NCI-H510A treated with DMSO at 0.1 percent for 48 hours (cell line): Measurements from ENCODE around the gene ADAMTS17.

ENCODE experiments used
- DNase-seq: peaks from one replicate; lab custom pipeline; 2025; lab: John Stamatoyannopoulos, UW

Gene ADAMTS17

DNA sequence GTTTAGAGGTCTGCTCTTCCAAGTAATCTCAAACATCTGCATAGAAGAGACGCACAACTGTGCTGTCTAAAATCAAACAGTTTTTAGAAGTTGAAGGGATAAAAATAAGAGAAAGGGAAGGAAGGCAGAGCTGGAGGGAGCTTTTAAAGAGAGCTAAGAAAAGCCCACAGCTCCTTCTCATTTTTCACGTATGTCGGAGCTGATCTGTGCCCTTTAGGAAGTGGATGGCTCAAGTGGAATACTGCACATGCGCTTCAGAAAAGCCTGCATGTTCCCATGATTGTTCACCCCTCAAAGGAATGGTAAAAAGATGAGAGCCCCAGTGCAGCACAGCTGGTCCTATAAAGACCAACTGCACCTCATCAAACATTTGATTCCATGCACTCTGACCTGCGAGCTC lies 207.2 kb downstream of the ADAMTS17 start:
- DNase-seq: no peak

DNA sequence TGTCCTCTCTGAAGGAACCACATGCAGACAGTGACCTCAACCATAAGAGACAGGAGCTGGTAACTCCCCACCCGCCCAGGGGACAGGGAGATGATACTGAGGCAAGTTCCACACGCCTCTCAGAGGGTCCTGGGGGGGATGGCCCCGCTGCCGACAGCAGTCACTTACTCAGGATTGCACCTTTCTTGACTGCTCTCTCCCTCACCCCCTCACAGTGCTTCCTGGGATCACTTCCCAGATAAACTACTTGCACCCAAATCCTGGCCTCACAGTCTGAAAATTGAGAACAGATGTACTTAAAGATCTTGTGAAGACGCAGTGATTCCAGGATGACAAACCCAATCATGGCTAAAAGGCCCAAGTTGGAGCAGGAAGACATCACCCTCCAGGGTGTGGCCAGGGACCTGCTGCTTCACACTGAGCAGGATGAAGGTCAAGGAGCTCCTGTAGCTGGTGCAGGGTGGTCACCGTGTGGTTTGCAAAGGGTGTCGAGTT lies 207.6 kb downstream of the ADAMTS17 start:
- no peak for DNase-seq

DNA sequence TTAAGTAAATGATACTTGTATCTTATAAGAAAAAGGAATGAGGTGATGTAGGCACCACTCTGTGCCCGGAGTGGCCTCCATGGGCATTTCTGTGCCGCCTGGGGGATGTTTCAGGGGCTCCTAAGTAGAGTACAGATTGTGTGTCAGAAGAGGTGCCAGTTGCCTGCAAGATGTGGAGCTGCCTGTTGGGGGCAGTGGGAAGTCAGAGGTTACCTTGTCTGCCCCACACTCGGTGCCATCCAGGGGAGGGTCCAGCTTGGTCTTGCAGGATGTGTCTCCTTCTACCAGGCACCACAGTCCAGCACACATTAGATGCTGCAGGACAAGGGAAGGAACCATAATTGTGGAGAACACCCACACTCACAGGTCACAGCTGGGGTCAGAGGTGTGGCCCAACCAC lies 208.8 kb downstream of the ADAMTS17 start:
- no peak for DNase-seq

DNA sequence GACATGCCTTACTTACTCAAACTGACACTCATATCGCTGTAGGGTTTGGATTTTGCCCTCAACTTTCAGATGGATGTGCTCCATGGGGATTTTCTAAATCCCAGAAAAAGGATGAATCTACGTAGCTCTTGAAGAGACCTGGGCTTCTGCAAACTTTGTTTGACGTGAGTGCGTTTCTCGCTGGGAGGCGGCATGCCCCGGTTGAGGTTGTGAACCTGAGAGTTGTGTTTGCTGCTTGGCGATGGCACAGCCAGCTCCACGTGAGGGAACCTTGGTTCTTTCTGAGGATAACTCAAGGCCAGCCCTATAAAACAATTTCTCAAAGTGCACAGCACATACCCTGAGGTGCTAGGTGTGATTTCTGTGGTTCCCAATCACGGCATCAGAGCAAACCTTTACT lies 209.5 kb downstream of the ADAMTS17 start:
- DNase-seq: no peak

DNA sequence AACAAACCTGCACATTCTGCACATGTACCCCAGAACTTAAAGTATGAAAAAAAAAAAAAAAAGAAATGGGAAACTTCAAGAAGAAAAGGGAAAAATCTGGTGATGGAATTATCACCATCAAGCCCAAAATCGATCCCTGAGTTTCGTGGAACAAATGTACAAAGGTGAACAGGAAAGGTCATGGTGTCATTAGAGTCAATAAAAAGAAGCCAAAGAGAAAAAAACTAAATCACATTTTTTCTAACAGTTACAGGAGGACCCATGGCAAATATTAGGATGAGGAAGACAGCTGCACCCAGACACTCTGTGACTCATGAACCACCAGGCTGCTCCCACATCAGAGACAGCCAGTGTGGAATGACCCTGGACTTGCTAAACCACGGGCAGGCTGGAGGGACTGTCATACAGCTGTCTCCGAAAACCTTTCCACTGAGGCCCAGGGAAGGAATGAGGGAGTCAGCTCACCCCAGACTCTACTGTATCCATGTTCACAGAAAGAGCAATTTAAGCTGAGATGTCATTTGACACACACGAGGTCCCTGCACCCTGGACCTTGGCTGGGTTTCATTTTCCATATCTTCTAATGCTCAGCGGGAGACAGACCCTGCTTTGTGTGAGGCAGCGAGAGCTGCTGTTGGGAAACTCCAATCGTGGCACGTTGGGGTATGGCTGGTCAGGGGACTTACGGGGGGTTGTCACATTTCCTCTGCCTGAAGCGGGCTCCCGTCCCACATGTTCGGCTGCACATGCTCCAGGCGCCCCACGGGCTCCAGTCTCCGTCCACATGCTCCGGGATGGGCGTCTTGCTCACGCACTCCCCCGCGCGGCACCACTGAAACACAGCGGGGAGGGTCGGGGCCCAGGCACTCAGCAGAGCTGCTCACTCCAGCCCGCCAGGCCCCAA lies 210.2 kb downstream of the ADAMTS17 start:
- DNase-seq: no peak

DNA sequence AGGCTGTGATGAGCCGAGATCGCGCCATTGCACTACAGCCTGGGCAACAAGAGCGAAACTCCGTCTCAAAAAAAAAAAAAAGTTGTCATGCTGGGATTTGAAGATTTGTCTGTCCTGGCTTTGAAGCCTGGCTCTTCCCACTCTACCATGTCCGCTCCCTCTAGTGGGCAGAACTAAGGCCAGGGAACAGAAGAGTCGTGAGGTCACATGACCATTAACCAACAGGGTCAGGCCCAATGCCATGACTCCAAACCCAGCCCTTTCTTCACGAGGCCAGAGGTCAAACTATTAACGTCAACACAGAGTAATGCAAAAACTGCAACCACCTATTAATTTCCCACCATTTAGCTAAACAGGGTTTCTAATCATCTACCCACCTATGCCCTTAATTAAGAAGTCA lies 212.1 kb downstream of the ADAMTS17 start:
- DNase-seq: no peak

DNA sequence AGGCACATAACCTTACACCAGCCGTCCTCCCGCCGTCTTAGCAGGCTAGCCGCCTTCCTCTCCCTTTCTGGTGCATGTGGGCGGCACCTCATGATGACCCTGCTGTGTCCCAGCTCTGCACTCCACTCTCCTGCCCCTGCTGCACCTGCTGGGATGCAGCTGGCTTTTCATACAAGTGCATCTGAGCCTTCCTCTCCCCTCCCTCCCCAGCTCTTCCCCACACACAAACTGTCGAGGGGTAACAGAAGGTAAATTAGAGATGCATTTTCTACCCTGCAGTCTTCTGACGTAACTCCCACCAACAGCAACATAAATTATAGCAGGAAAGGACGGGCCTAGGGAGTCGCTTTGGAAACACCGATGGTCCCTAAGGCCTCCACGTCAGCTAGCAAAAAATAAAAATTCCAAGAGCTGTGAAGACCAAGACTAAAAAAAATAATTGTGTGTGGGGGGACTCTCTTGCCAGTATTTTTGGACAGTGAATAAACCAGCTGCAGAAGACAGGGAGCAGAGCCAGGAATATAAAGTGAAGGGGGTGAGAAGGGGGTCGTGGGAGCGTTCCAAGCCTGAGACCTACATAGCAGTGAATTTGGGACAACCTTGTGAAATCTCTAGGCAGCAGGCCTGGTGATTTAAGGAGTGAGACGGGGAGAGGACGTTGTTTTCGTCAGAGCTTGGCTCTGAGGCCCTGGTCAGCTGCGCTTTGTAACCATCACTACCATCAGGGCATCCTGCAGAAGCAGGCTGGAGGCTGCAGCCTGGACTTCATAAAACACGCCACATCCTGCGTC lies 216.2 kb downstream of the ADAMTS17 start:
- no peak for DNase-seq

DNA sequence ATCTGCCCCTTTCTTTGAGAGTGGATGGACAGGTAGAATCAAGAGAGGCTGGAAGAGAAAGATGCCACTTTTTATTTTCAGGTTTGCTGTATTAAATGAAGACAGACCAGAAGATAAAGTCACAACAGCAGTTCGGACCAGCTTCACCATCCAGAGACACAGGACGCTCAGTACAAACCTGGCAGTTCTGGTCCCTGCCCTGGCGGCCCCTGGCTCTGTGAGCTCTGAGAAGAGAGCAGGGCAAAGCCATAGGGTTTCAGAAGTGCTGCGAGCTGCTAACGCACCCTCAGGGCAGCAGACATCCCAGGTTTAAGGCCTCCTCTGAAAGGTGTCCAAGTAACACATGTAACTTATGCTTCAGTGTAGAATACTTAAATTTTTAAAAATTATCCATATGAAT lies 216.8 kb downstream of the ADAMTS17 start:
- no peak for DNase-seq

DNA sequence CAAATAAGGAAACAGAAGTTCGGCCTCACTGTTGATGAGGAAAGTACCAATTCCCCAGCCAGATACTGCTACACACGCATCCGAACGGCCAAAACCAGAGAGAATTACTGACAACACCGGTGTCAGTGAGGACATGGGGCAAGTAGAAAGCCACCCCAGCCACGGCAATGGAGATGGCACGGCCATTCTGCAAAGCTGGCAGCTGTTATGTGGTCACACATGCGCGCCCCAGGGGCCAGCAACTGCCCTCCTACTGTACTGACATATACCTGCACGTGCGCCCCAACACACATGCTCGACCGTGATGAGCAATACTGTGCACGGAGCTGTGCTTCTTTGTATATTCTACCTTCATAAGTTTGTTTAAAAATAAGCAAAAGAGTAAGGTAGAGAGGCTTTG lies 217.4 kb downstream of the ADAMTS17 start:
- no peak for DNase-seq

DNA sequence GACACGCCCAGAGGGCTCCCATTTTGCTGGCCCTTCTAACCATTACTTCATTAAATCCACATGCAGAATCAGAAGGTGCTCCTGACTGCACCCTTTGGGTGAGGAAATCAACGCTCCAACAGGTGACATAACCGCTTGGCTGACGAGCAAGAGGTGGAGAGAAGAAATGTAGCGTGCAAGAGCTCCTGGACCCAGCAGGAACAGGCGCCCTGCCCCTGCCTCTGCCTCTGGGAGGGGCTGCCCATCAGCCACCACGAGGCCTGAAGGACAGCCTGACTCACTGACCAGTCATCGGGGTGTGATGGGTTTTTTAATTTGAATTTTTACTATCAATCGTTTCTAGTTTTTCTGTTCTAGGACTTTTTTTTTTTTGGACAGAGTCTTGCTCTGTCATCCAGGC lies 218.2 kb downstream of the ADAMTS17 start:
- no peak for DNase-seq

DNA sequence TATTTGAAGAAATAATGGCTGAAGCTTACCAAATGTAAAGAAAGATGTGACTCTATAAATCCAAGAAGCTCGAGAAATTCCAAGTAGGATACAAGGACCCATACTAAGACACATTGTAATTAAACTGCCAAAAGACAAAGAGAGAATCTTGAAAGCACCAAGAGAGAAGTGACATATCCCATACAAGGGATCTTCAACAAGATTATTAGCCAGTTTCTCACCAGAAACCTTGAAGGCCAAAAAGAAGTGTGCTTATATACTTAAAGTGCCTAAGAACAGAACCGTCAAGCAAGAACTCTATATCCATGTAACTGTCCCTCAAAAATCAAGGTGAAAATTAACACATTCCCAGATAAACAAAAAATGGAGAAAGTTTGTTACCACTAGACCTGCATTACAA lies 220.5 kb downstream of the ADAMTS17 start:
- DNase-seq: no peak

DNA sequence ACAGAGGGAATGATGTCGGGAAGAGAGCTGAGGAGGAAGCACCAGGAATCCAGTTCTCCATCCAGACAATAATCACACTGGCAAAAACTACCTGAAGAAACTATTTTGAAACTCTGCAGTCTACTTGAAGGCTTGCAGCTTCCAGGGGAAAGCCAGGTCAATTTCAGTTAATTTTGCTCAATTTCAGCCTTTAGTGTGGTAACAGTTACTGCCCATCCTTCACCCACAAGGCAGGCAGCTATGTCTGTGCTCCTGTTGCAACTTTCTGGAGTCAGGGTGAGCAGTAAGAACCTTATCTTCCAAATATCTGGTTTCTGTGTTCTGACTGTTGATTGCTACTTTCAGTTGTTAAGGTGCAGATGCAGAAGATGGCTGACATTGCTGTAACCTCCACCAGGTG lies 221.7 kb downstream of the ADAMTS17 start:
- no peak for DNase-seq

DNA sequence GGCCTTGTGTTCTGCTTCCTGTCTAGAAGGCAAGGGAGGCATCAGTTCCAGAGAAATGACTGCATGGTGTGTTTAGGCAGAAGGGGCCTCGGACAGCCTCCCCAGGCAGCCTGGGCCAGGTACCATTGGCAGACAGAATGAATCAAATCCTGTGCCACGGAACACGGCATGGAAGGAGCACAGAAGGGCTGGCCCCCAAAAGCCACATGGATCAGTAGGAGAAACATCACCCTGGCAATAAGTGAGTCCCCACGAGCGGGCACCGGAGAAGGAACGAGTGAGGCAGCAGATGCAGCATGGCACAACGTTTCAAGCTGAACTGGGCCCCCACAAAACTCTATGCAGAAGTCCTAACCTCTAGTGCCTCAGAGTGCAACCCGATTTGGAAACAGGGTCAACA lies 223.2 kb downstream of the ADAMTS17 start:
- DNase-seq: no peak

DNA sequence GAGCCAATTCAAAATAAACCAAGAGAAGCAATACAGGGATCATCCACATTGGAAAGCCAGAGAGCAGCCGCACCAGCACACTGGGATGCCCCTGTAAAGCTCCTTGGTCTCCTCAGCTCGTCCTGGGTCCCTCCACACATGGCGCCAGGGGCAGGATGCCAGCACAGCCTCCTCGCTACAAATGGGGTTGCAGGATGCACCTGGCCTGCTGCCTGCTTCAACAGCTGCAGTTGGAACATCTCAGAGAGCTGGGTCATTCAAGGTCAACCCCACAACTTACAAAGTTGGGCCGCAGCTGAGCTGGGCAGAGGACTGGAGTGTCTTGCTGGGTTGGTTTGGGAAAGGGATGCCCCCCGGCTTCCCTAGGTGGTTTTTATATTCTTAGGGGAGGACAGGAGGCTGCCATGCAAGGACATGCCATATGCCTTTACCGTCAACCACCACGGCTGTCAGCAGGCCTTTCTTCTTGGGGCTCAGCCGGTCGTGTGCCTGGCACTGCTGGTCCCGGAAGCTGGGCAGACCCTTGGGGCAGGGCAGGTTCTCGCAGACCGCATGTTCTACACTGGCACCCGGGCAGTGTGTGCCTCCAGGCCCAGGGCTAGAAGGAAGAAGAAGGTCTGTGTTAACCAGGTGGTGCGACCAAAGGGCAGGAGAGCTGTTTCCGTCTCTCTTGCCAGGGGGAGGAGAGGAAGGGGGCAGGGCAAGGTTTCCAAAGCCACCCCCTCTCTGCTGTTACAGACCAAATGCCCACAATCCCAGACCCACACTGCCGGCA lies 225.2 kb downstream of the ADAMTS17 start:
- DNase-seq: no peak

DNA sequence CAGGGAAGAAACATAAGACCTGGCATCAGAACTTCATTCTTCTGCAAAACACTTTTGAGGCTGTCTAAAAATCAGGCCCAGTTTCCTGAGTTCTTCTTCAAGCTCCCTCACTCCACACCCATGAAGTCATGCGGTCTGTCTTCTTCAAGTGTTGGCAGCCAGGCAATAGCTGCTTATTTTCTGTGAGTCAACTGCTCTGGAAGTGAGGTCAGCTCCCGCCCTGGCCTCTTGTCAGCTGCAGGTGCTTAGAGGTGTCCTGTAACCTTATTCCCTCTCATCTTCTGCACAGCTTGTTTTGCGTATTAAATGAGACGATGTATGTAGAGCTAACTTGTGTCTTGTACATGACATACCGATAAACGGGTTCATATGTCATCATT lies 226.1 kb downstream of the ADAMTS17 start:
- no peak for DNase-seq

DNA sequence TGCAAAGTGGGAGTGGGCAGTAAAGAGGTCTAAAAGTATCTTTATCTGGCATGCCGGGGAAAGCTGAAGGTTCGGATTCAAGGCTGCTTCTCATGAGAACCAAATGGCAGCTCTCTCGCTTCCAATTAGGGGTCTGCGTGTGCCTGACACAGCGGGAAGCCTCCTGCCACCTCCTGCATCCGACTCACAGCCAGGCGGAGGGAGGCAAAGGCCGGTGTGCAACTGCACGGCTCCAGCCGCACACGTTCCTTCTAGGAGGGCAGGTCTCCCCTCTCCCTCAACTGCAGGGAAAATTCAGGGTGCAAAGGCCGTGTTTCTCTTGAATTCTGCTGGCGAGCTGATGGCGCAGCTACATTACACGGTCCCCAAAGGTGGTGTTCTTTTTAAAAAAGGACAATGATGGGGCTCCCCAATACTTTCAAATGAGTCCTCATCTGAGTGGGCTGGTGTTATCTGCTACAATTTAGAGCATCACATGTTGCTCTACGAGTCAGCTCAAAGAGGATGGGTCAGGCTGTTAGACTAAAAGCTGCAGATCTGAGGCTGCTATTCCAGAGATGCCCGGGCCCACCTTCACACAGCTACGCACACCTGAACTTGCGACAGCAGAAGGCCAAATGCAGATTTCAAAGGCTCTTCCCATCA lies 226.6 kb downstream of the ADAMTS17 start:
- no peak for DNase-seq

DNA sequence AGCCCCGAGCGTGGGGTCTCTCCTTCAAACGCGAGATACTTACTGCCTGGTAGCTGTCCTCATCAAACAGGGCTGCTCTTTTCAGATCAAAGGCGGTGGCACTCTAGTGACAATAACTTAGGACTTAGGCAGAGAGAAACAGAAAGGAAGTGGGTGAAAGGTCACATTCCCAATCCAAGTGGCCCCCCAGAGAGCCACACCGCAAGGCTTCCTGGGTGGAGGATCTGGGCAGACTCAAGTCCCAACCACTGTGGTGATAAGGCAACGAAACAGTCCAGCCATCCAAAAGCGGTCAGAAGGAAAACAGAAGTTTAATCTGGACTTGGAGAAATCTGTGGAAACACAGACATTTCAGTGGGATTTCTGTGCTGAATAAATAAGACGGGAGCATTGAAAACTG lies 227.2 kb downstream of the ADAMTS17 start:
- no peak for DNase-seq

DNA sequence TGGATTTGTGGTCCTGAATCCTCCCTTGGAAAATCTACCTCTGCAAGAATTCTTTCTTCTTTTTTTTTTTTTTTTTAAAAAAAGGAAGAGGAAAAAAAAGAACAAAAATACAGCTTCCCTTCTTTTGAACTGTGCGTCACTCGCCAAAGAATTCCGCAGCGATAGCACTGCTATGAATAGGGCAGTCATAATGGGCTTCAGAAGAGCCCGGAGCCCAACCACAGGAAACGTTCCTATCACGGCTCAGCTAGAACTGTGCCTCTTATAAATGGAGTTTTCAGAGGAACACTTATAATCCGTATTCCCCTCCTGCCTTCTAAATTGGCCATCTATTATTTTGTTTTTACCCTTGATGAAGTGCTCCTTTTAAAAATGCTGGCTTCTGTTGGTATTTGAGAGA lies 227.7 kb downstream of the ADAMTS17 start:
- no peak for DNase-seq

DNA sequence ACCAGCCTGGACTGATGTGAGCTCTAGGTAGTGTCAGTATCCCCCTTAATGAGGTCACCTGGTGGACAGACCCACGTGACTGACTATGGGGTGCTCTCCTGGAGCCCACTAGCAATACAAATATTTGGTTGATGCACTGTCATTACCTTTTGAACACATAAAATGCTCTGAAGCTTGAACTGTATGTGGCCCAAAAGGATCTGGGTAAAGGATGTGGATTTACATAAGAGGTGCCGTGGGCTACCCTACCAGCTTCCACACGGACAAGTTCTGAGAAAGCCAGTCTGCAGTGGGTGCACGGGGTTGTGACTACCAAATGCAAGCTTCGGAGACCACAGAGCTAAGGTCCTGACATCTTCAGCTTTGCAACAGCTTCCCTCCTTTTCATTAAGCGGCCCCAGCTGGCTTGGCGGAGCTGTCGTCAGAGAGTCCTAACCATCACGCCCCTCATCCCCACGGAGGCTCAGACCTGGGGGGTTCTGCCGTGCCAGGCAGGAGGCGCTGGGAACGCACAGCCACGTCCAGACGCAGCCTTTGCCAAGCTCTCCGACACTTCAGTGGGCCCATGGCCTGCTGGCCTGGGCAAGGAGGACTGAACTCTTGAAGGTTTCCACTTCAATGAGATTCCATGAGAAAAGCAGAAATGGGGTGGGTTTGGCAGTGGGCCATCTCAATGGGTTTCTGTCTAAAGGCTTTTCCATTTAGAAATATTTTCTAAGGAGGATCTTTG lies 228.3 kb downstream of the ADAMTS17 start:
- DNase-seq: no peak

DNA sequence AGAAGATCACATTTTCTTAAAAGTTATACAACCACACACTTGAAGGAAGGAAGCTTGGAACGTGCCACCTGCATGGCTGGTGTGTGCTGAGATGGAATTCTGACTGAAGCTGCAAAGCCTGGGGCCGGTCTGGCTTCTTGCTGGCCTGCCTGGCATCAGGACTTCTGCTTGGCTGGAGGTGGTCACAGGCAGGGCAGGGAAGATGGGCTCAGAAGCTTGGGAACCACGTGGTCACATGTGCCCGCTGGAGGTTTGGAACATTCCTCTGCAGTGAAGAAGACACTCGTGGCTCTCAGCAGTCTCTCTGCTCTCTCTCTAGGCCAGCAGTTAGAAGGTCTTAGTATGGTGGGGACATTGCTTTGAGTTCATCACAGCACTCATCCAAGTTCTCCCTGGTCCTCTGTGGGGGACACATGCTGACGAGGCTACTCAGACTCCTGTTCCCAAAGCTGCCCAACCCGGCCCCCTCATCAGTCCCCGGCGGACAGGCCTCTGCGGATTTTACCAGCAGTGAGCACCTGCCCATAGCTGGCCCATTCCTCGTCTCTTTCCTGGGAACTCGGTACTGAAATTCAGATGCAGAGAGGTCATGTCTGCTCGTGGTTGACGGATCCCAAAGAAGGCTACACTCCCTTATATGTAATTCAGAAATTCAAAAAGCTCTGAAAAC lies 229.0 kb downstream of the ADAMTS17 start:
- no peak for DNase-seq

DNA sequence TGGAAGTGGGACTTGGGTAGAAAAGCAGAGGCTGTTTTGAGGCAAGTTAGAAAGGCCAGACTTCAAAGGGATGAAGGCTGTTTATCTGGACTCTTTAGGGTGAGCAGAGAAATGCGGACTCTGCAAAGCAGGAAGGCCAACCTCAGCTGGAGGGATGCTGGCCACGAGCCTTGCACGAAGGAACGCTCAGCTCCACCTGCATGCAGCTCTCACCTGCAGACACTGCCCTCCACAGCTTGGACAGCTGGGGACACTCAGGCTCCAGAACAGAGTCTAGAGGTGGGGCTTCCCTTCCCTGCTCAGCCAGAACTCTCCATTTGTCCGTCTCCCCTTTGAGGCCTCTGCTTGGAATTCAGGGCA lies 229.7 kb downstream of the ADAMTS17 start:
- DNase-seq: no peak
